KMS-11 (cell line): ENCODE results near the gene CDK9.

Experiments
- H2AFZ ChIP-seq: fragments of 200-600 bp; sonication (generic); 2 replicates; pipeline ENCODE4 v1.6.1; 2016; ENCODE audit warnings: antibody characterized with exemption, mixed run types, low read depth
- H3K27ac ChIP-seq: fragments of 200-600 bp; sonication (generic); 2 replicates; pipeline ENCODE4 v1.6.1; 2016; ENCODE audit warnings: mild to moderate bottlenecking, mixed run types
- H3K27me3 ChIP-seq: fragments of 200-600 bp; sonication (generic); 2 replicates; pipeline ENCODE4 v1.6.1; 2017; ENCODE audit warnings: mild to moderate bottlenecking, low read depth, mixed run types, moderate library complexity; ENCODE audit not compliant: insufficient read depth
- H3K36me3 ChIP-seq: fragments of 200-600 bp; sonication (generic); 2 replicates; pipeline ENCODE4 v1.6.1; 2017; ENCODE audit warnings: mild to moderate bottlenecking, mixed run types; ENCODE audit not compliant: insufficient read depth
- H3K4me1 ChIP-seq: fragments of 200-600 bp; sonication (generic); 2 replicates; pipeline ENCODE4 v1.6.1; 2016; ENCODE audit warnings: mild to moderate bottlenecking, low read depth, mixed run types; ENCODE audit not compliant: poor library complexity, severe bottlenecking
- H3K4me2 ChIP-seq: fragments of 200-600 bp; sonication (generic); 2 replicates; pipeline ENCODE4 v1.7.0; 2016; ENCODE audit warnings: mild to moderate bottlenecking, mixed run types
- H3K4me3 ChIP-seq: fragments of 200-600 bp; sonication (generic); IDR thresholded peaks from 2 replicates; pipeline ENCODE4 v1.6.1; 2017; ENCODE audit warnings: low read depth, low read length, mixed read lengths; ENCODE audit not compliant: insufficient read depth
- H3K79me2 ChIP-seq: fragments of 200-600 bp; sonication (generic); 2 replicates; pipeline ENCODE4 v1.6.1; 2016; ENCODE audit warnings: low read depth, mixed run types; ENCODE audit not compliant: insufficient read depth
- H3K9ac ChIP-seq: fragments of 200-600 bp; sonication (generic); 2 replicates; pipeline ENCODE4 v1.6.1; 2016; ENCODE audit warnings: mild to moderate bottlenecking, mixed run types
- H4K20me1 ChIP-seq: fragments of 200-600 bp; sonication (generic); 2 replicates; pipeline ENCODE4 v1.6.1; 2016; ENCODE audit warnings: mild to moderate bottlenecking, mixed run types; ENCODE audit not compliant: insufficient read depth
- CTCF ChIP-seq: fragments of 200-600 bp; sonication (generic); conservative IDR thresholded peaks from 2 replicates; pipeline ENCODE4 v1.6.1; 2017; ENCODE audit warnings: low read depth, mild to moderate bottlenecking, antibody characterized with exemption, low read length, moderate library complexity, mixed read lengths

CDK9 gene

GRCh38 chr9:127758843-127759242 is 27.0 kb upstream of the CDK9 start:
- Histone ChIP-seq H3K4me3 (no peak overlapping the region), H2AFZ (no peak overlapping the region), H3K4me2 (no peak overlapping the region), H3K27me3 (no peaks in the 10 kb centered on the region), H3K36me3 (no peaks in the 10 kb centered on the region), H3K27ac (no peak overlapping the region), H3K79me2 (no peaks in the 10 kb centered on the region), H3K9ac (no peak overlapping the region), H4K20me1 (no peaks in the 10 kb centered on the region), H3K4me1 (no peaks in the 10 kb centered on the region)
- TF ChIP-seq CTCF = no peak

GRCh38 chr9:127761061-127761460 is 24.8 kb upstream of the CDK9 start:
- no peak for TF ChIP-seq CTCF
- no peak overlapping the region for H3K4me2 ChIP-seq
- no peak overlapping the region for H2AFZ ChIP-seq
- H3K36me3 ChIP-seq = no peaks in the 10 kb centered on the region
- H3K4me1 ChIP-seq = no peaks in the 10 kb centered on the region
- no peak overlapping the region for H3K4me3 ChIP-seq
- H4K20me1 ChIP-seq = no peaks in the 10 kb centered on the region
- H3K27ac ChIP-seq = no peak overlapping the region
- H3K79me2 ChIP-seq = no peaks in the 10 kb centered on the region
- no peak overlapping the region for H3K9ac ChIP-seq
- H3K27me3 ChIP-seq = no peaks in the 10 kb centered on the region

- no peak overlapping the region for H3K27ac ChIP-seq
- no peak overlapping the region for H2AFZ ChIP-seq
- H3K36me3 ChIP-seq = no peaks in the 10 kb centered on the region
- no peaks in the 10 kb centered on the region for H3K4me1 ChIP-seq
- H4K20me1 ChIP-seq = no peaks in the 10 kb centered on the region
- TF ChIP-seq CTCF = no peak
- H3K4me2 ChIP-seq = no peak overlapping the region
- no peak overlapping the region for H3K4me3 ChIP-seq
- H3K27me3 ChIP-seq = no peaks in the 10 kb centered on the region
- H3K79me2 ChIP-seq = no peaks in the 10 kb centered on the region
- no peak overlapping the region for H3K9ac ChIP-seq
These were observed 24.3 kb upstream of the CDK9 start for GRCh38 chr9:127761491-127761956.

GRCh38 chr9:127762111-127762676 is 23.6 kb upstream of the CDK9 start:
- H3K27ac ChIP-seq = no peak overlapping the region
- H3K79me2 ChIP-seq = no peaks in the 10 kb centered on the region
- H2AFZ ChIP-seq = no peak overlapping the region
- no peak for TF ChIP-seq CTCF
- H3K4me1 ChIP-seq = no peaks in the 10 kb centered on the region
- H3K4me2 ChIP-seq = no peak overlapping the region
- H3K9ac ChIP-seq = no peak overlapping the region
- no peaks in the 10 kb centered on the region for H3K27me3 ChIP-seq
- no peak overlapping the region for H3K4me3 ChIP-seq
- no peaks in the 10 kb centered on the region for H4K20me1 ChIP-seq
- H3K36me3 ChIP-seq = no peaks in the 10 kb centered on the region
